Right lobe of liver (tissue), 6 donors: ENCODE measurements around the gene MANSC4. TPM values are rescaled to one million over a fixed set of nuclear protein-coding genes. Genes with fewer than 3 reads are reported as not detected.

Experiments used
- ATAC-seq, 4 donors: fragments of 200-7000 bp; cut with Tn5 transposase; one replicate each; pipeline ENCODE4 v1.9.1; 2020; ENCODE audit warnings: mild to moderate bottlenecking in 4 of 4, moderate library complexity in 4 of 4
- DNase-seq, 3 donors: peaks; one replicate each; pipeline ENCODE4 v3.0.0-alpha.2; 2020
- H3K27ac ChIP-seq, 3 donors: fragments of 200-600 bp; one replicate each; pipeline ENCODE4 v1.8.0; 2022
- H3K27me3 ChIP-seq, 2 donors: fragments of 200-600 bp; one replicate each; pipeline ENCODE4 v1.8.0; 2022
- H3K36me3 ChIP-seq, 4 donors: fragments of 200-600 bp; sonication (generic) in 1 of 4; one replicate each; pipeline versions ENCODE4 v1.5.1 to v1.8.0; 2017 to 2022; ENCODE audit warnings: control low read depth in 1 of 4
- H3K4me1 ChIP-seq, 4 donors: fragments of 200-600 bp; sonication (generic) in 1 of 4; one replicate each; pipeline versions ENCODE4 v1.5.1 to v1.8.0; 2017 to 2022; ENCODE audit warnings: control low read depth in 1 of 4
- H3K4me3 ChIP-seq, 3 donors: fragments of 200-600 bp; one replicate each; pipeline ENCODE4 v1.8.0; 2022
- H3K9me3 ChIP-seq, 4 donors: fragments of 200-600 bp; sonication (generic) in 1 of 4; one replicate each; pipeline versions ENCODE4 v1.5.1 to v1.8.0; 2017 to 2022; ENCODE audit warnings: control low read depth in 1 of 4
- CTCF ChIP-seq, 4 donors: fragments of 200-600 bp in 3 of 4; fragments of 450-650 bp in 1 of 4; IDR thresholded peaks; one replicate each; pipeline versions ENCODE4 v1.5.1 to v1.8.0; 2016 to 2022; ENCODE audit warnings: antibody characterized with exemption in 4 of 4, mild to moderate bottlenecking in 2 of 4
- POLR2A ChIP-seq: fragments of 450-650 bp; IDR thresholded peaks from one replicate; pipeline ENCODE4 v1.6.1; 2017; ENCODE audit warnings: antibody characterized with exemption, mild to moderate bottlenecking
- WGBS: methylation state at CpG from one replicate; pipeline ENCODE4 v1.1.6; 2018; ENCODE audit warnings: low coverage, low lambda C conversion rate; ENCODE audit not compliant: insufficient coverage; ENCODE audit errors: missing lambda C conversion rate; 5-methylcytosine and 5-hydroxymethylcytosine counted together
- intact Hi-C, 2 donors: fragments of 100-400 bp; cut with DNase I; formaldehyde crosslinking; loops; one replicate each; pipeline versions ENCODE4 v1.11.2 to v1.14.1; 2022
- small RNA-seq, 2 experiments: library from RNA; depleted of rRNA; stranded (forward); fragments of <200 nt; gene quantifications; one replicate each; pipeline ENCODE3, GENCODE V24; 2016
- total RNA-seq, 6 experiments: library from RNA; depleted of rRNA in 2 of 6; stranded (reverse); fragments of >200 nt in 2 of 6; fragmentation: NEBNext Ultra II Directional in 3 of 6; extraction: Animal tissue kit (Norgen Biotek cat#: 25700) in 3 of 6; gene quantifications; one replicate each; pipeline versions ENCODE4 v1.1.0 to v1.2.4, GENCODE V29; 2016 to 2023
- donor health status: DM: no; HTN: yes; CAD: no.
- donor health status: DM: no; HTN: no; CAD: no.
- donor health status: DM: no; HTN: no; CAD: no.
- donor health status: DM: no; HTN: yes; CAD: no.
- donor health status: DM: no; HTN: yes; CAD: no.

Gene MANSC4
- total RNA-seq, 6 experiments from 2014 or later = not detected

GRCh38 chr12:27723212-27723611 lies 56.8 kb downstream of the MANSC4 start:
- 75% methylated on average over 1 of the region's 1 CpG for WGBS
- intact Hi-C loops = no loop called here
- peaks cover 2 to 54% (median 7%) of the 10 kb centered on the region in 4 donors for H3K36me3 ChIP-seq
- no peaks in the 10 kb centered on the region for H3K27me3 ChIP-seq
- H3K4me1 ChIP-seq = no peaks in the 10 kb centered on the region
- no peak overlapping the region for H3K27ac ChIP-seq
- ATAC-seq (no peak), DNase-seq (no peak)
- no peak overlapping the region for H3K4me3 ChIP-seq
- TF ChIP-seq CTCF (IDR thresholded peaks at IDR 0.05) (no peak), POLR2A (no peak)
- H3K9me3 ChIP-seq = no peaks in the 10 kb centered on the region

Small RNA genes lying within 50 kb of the gene (small RNA-seq; reads per million reads assigned to genes)
- gene RF00019 (0 reads per million in 2 experiments), gene RF02271 (0 reads per million in 2 experiments)

Other genes with a start within 250 kb of the MANSC4 start
- 1 to 10 TPM in 2 of 6 experiments, under 1 TPM in 4; 0.24 to 1.8 (median 0.88) TPM for gene REP15, start 83.8 kb downstream of the MANSC4 start, total RNA-seq
- 10 to 100 TPM; 34.6 to 84.4 (median 41.1) TPM for gene MRPS35, start 69.4 kb downstream of the MANSC4 start, total RNA-seq
- gene KLHL42, start within 50 bp of the MANSC4 start, total RNA-seq = 10 to 100 TPM in 5 of 6 experiments, 1 to 10 TPM in 1; 9.4 to 15.3 (median 10.6) TPM
- not detected for gene PTHLH, start 192.5 kb upstream of the MANSC4 start, total RNA-seq